PC-3 (cell line): ENCODE measurements around the gene MUC12.

ENCODE experiments used
- EZH2 ChIP-seq: fragments of 300-600 bp; sonication (generic); IDR thresholded peaks from one replicate; pipeline ENCODE4 v1.6.1; 2017; ENCODE audit warnings: antibody characterized with exemption, mild to moderate bottlenecking, low read length; ENCODE audit not compliant: unreplicated experiment
- TF ChIP-seq, protein P1 (sequence below): fragments of 300-600 bp; sonication (generic); conservative IDR thresholded peaks from 2 replicates; pipeline ENCODE4 v1.5.1; 2017; ENCODE audit warnings: antibody characterized with exemption, low read depth, mild to moderate bottlenecking, low read length

GRCh38 chr7:100968650-100969049, 715 bp upstream of the MUC12 start:
- TF ChIP-seq, protein P1, sequence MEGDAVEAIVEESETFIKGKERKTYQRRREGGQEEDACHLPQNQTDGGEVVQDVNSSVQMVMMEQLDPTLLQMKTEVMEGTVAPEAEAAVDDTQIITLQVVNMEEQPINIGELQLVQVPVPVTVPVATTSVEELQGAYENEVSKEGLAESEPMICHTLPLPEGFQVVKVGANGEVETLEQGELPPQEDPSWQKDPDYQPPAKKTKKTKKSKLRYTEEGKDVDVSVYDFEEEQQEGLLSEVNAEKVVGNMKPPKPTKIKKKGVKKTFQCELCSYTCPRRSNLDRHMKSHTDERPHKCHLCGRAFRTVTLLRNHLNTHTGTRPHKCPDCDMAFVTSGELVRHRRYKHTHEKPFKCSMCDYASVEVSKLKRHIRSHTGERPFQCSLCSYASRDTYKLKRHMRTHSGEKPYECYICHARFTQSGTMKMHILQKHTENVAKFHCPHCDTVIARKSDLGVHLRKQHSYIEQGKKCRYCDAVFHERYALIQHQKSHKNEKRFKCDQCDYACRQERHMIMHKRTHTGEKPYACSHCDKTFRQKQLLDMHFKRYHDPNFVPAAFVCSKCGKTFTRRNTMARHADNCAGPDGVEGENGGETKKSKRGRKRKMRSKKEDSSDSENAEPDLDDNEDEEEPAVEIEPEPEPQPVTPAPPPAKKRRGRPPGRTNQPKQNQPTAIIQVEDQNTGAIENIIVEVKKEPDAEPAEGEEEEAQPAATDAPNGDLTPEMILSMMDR = no peak
- TF ChIP-seq EZH2 = no peak
